Measurements from ENCODE around the gene FOXQ1.

Gene FOXQ1

GRCh38 chr6:1311400-1312202 is at the start of gene FOXQ1:
TSS of gene FOXQ1 (plus strand) at chr6:1312098. CDS start at chr6:1312705, 607 bp downstream.
- no peaks in the 10 kb centered on the region for H3K9me3 Mint-ChIP-seq
- DNase-seq (peak; percentile 22 to 25), ATAC-seq (peak; percentile 19)
- H3K4me3 Mint-ChIP-seq, result peak within 1 kb of the TSS; percentile 78 to 80
- peaks cover 86% of the 10 kb centered on the region for H3K27me3 Mint-ChIP-seq
- peaks cover 38% of the 10 kb centered on the region for H3K4me1 Mint-ChIP-seq
- no peak within 1 kb of the TSS for H3K27ac Mint-ChIP-seq

- no peak for ATAC-seq
- Mint-ChIP-seq H3K9me3 (no peaks in the 10 kb centered on the region), H3K27me3 (peaks cover 14% of the 10 kb centered on the region), H3K4me1 (no peaks in the 10 kb centered on the region), H3K4me3 (no peak overlapping the region), H3K27ac (no peak overlapping the region)
- DNase-seq, result no peak
Measured at GRCh38 chr6:1262704-1263038, 49.2 kb upstream of the FOXQ1 start.

- H3K4me3 Mint-ChIP-seq, result no peak overlapping the region
- DNase-seq (no peak), ATAC-seq (no peak)
- H3K9me3 Mint-ChIP-seq, result no peaks in the 10 kb centered on the region
- H3K27ac Mint-ChIP-seq, result peak overlapping the region; percentile 20 to 59
- H3K4me1 Mint-ChIP-seq, result no peaks in the 10 kb centered on the region
- peaks cover 14% of the 10 kb centered on the region for H3K27me3 Mint-ChIP-seq
Measured at GRCh38 chr6:1263039-1263849, 48.7 kb upstream of the FOXQ1 start.

- no peak for DNase-seq
- H3K9me3 Mint-ChIP-seq, result no peaks in the 10 kb centered on the region
Measured at GRCh38 chr6:1263850-1264377, 48.0 kb upstream of the FOXQ1 start.

GRCh38 chr6:1264619-1265445 is 47.1 kb upstream of the FOXQ1 start:
- DNase-seq (no peak), ATAC-seq (no peak)
- Mint-ChIP-seq H3K27me3 (peaks cover 25% of the 10 kb centered on the region), H3K4me1 (no peaks in the 10 kb centered on the region), H3K27ac (no peak overlapping the region), H3K4me3 (no peak overlapping the region), H3K9me3 (no peaks in the 10 kb centered on the region)

More at GRCh38 chr6:1263850-1264377, 48.0 kb upstream of the FOXQ1 start:
- H3K4me3 Mint-ChIP-seq, result no peak overlapping the region
- H3K27me3 Mint-ChIP-seq, result peaks cover 20% of the 10 kb centered on the region
- H3K4me1 Mint-ChIP-seq, result no peaks in the 10 kb centered on the region
- ATAC-seq, result no peak
- H3K27ac Mint-ChIP-seq, result no peak overlapping the region

- no peak for ATAC-seq
- Mint-ChIP-seq H3K9me3 (peaks cover 2 to 6% of the 10 kb centered on the region in 2 donors), H3K27me3 (peaks cover 25% of the 10 kb centered on the region), H3K4me1 (no peaks in the 10 kb centered on the region), H3K4me3 (no peak overlapping the region), H3K27ac (no peak overlapping the region)
- no peak for DNase-seq
Measured at GRCh38 chr6:1266686-1267056, 45.2 kb upstream of the FOXQ1 start.

GRCh38 chr6:1267057-1267732 is 44.7 kb upstream of the FOXQ1 start:
- no peak for ATAC-seq
- H3K4me1 Mint-ChIP-seq, result no peaks in the 10 kb centered on the region
- peaks cover 30% of the 10 kb centered on the region for H3K27me3 Mint-ChIP-seq
- H3K9me3 Mint-ChIP-seq, result peaks cover 8 to 11% of the 10 kb centered on the region in 2 donors
- H3K27ac Mint-ChIP-seq, result no peak overlapping the region
- H3K4me3 Mint-ChIP-seq, result no peak overlapping the region
- DNase-seq, result no peak

- H3K27me3 Mint-ChIP-seq, result peaks cover 37% of the 10 kb centered on the region
- ATAC-seq, result no peak
Measured at GRCh38 chr6:1267790-1268762, 43.8 kb upstream of the FOXQ1 start.

GRCh38 chr6:1271071-1271763 is 40.7 kb upstream of the FOXQ1 start:
- H3K27me3 Mint-ChIP-seq, result peaks cover 49% of the 10 kb centered on the region
- DNase-seq (no peak), ATAC-seq (no peak)
- no peaks in the 10 kb centered on the region for H3K4me1 Mint-ChIP-seq
- H3K9me3 Mint-ChIP-seq, result peaks cover 10 to 33% of the 10 kb centered on the region in 2 donors
- H3K4me3 Mint-ChIP-seq, result no peak overlapping the region
- H3K27ac Mint-ChIP-seq, result no peak overlapping the region

More at GRCh38 chr6:1267790-1268762, 43.8 kb upstream of the FOXQ1 start:
- Mint-ChIP-seq H3K27ac (no peak overlapping the region), H3K9me3 (peaks cover 10 to 20% of the 10 kb centered on the region in 2 donors), H3K4me1 (no peaks in the 10 kb centered on the region), H3K4me3 (no peak overlapping the region)
- no peak for DNase-seq

- H3K9me3 Mint-ChIP-seq, result peaks cover 0 to 12% of the 10 kb centered on the region in 2 donors
- no peak for DNase-seq
- H3K27ac Mint-ChIP-seq, result no peak overlapping the region
- ATAC-seq, result no peak
- H3K4me1 Mint-ChIP-seq, result no peaks in the 10 kb centered on the region
- H3K27me3 Mint-ChIP-seq, result peaks cover 68% of the 10 kb centered on the region
- no peak overlapping the region for H3K4me3 Mint-ChIP-seq
Measured at GRCh38 chr6:1278061-1278720, 33.7 kb upstream of the FOXQ1 start.

GRCh38 chr6:1279065-1279464 is 32.8 kb upstream of the FOXQ1 start:
- peak overlapping the region in 1 of 2 donors; percentile 24 for H3K27ac Mint-ChIP-seq
- H3K4me3 Mint-ChIP-seq, result no peak overlapping the region
- H3K4me1 Mint-ChIP-seq, result no peaks in the 10 kb centered on the region
- DNase-seq (no peak), ATAC-seq (no peak)
- peaks cover 0 to 5% of the 10 kb centered on the region in 2 donors for H3K9me3 Mint-ChIP-seq
- peaks cover 60% of the 10 kb centered on the region for H3K27me3 Mint-ChIP-seq

GRCh38 chr6:1280666-1281300 is 31.1 kb upstream of the FOXQ1 start:
- peaks cover 55% of the 10 kb centered on the region for H3K27me3 Mint-ChIP-seq
- no peak for DNase-seq
- ATAC-seq, result no peak
- H3K4me3 Mint-ChIP-seq, result no peak overlapping the region
- no peak overlapping the region for H3K27ac Mint-ChIP-seq
- no peaks in the 10 kb centered on the region for H3K9me3 Mint-ChIP-seq
- no peaks in the 10 kb centered on the region for H3K4me1 Mint-ChIP-seq

GRCh38 chr6:1281746-1282145 is 30.2 kb upstream of the FOXQ1 start:
- H3K27me3 Mint-ChIP-seq, result peaks cover 59% of the 10 kb centered on the region
- H3K4me1 Mint-ChIP-seq, result no peaks in the 10 kb centered on the region
- no peaks in the 10 kb centered on the region for H3K9me3 Mint-ChIP-seq
- DNase-seq (no peak), ATAC-seq (no peak)
- no peak overlapping the region for H3K27ac Mint-ChIP-seq
- H3K4me3 Mint-ChIP-seq, result no peak overlapping the region
